ENCODE results near the gene AURKA.

DNA sequence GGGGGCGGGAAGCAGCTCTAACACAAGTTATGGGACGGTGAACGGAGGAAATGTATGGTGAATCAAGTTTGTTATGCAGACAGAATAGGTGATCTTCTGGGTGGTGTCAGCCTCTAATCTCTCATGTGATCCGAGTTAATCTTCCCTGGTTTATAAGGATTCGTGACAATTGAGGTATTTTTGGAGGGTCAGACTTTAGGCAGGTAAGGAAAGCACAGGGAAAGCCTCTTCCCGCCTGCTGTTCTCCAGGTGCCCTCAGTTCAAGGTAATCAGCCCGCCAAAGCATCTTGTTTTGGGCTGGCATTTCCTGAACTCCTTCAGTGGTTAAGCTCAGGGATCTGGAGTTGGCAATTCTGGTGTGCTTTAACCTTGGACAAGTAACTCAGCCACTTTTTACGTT lies 1.6 kb upstream of the AURKA start:
- no peak for TF ChIP-seq EZH2 (IDR thresholded peaks at IDR 0.05; ENCODE audit: low read length, missing control alignments)
- TF ChIP-seq, protein P1, sequence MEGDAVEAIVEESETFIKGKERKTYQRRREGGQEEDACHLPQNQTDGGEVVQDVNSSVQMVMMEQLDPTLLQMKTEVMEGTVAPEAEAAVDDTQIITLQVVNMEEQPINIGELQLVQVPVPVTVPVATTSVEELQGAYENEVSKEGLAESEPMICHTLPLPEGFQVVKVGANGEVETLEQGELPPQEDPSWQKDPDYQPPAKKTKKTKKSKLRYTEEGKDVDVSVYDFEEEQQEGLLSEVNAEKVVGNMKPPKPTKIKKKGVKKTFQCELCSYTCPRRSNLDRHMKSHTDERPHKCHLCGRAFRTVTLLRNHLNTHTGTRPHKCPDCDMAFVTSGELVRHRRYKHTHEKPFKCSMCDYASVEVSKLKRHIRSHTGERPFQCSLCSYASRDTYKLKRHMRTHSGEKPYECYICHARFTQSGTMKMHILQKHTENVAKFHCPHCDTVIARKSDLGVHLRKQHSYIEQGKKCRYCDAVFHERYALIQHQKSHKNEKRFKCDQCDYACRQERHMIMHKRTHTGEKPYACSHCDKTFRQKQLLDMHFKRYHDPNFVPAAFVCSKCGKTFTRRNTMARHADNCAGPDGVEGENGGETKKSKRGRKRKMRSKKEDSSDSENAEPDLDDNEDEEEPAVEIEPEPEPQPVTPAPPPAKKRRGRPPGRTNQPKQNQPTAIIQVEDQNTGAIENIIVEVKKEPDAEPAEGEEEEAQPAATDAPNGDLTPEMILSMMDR (conservative IDR thresholded peaks at IDR 0.05 in 1 of 2, IDR thresholded peaks at IDR 0.05 in 1 of 2; ENCODE audit: low read depth in 1 of 2, low read length in 2 of 2), result no peak

Data from fibroblast of lung (primary cell).